ENCODE results near the gene MIER2. TPM values are rescaled to one million over a fixed set of nuclear protein-coding genes. Genes with fewer than 3 reads are reported as not detected.
A peak's percentile ranks its signal among the peaks of the same experiment; 100 is the strongest.
"Not testable (repeated sequence)": the region's sequence is repeated elsewhere in the genome, so short reads cannot be mapped to it uniquely, and the experiment has no call there.

Gene MIER2
- total RNA-seq, 1 donor from 2014 or later = 32.0 TPM

DNA sequence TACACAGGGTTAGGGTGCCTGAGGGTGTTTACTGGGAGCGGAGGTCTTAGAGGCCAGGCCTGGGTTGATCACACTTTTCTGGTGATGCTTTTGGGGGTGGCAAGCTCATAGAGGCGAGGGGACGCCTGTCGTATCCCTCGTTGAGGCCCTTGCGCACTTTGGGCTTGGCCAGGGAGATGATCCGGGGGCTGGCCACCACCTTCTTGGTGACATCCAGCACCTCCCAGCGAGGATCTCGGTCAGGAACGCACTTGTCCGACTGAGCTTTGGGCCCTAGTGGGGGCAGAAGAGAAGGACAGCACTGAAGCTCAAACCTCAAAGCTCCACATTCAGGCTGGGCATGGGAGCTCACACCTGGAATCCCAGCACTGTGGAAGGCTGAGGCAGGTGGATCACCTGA is 17.6 kb upstream of the MIER2 start:
- intact Hi-C loops (cut with micrococcal nuclease) = no loop called here
- DNase-seq = no peak
- Mint-ChIP-seq H3K36me3 (ENCODE audit: low read depth) (no peaks in the 10 kb centered on the region), H3K4me1 (no peaks in the 10 kb centered on the region), H3K9me3 (peaks cover 4% of the 10 kb centered on the region), H3K4me3 (no peak overlapping the region), H3K27me3 (no peaks in the 10 kb centered on the region), H3K27ac (no peak overlapping the region)

GRCh38 chr19:359653-359925 is 15.0 kb upstream of the MIER2 start:
- Mint-ChIP-seq H3K4me1 (no peaks in the 10 kb centered on the region), H3K4me3 (no peak overlapping the region), H3K36me3 (ENCODE audit: low read depth) (peaks cover 2% of the 10 kb centered on the region), H3K9me3 (peaks cover 4% of the 10 kb centered on the region), H3K27me3 (no peaks in the 10 kb centered on the region), H3K27ac (no peak overlapping the region)
- intact Hi-C loops (cut with micrococcal nuclease) = no loop called here
- no peak for DNase-seq

GRCh38 chr19:355536-355935 is 10.9 kb upstream of the MIER2 start:
- H3K4me3 Mint-ChIP-seq; H3K27ac Mint-ChIP-seq; intact Hi-C loops (cut with micrococcal nuclease); H3K36me3 Mint-ChIP-seq (ENCODE audit: low read depth); H3K4me1 Mint-ChIP-seq; DNase-seq; H3K27me3 Mint-ChIP-seq: not testable (repeated sequence)
- H3K9me3 Mint-ChIP-seq = peaks cover 14% of the 10 kb centered on the region

DNA sequence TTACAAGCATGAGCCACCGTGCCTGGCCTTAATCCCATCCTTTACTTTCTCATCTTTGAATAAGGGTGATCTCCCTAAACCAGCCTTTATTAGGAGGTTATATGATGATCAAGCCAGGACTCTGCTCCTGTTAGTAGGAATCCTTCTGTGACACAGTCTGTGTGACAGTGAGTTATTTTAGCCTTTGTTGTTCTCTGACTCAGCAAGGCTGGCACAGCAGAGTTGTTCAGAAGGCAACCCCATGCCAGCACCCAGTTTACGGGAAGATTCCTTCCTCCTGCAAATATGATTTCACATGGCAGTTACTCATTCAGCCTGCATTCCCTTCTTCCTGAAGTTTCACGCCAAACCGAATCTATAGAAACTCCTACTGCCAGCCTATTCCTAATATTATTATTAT is 10.5 kb upstream of the MIER2 start:
- peaks cover 14% of the 10 kb centered on the region for H3K9me3 Mint-ChIP-seq
- no peak overlapping the region for H3K4me3 Mint-ChIP-seq
- no peak overlapping the region for H3K27ac Mint-ChIP-seq
- intact Hi-C loops (cut with micrococcal nuclease) = no loop called here
- peaks cover 2% of the 10 kb centered on the region for H3K27me3 Mint-ChIP-seq
- no peaks in the 10 kb centered on the region for H3K4me1 Mint-ChIP-seq
- no peak for DNase-seq
- peaks cover 2% of the 10 kb centered on the region for H3K36me3 Mint-ChIP-seq (ENCODE audit: low read depth)

DNA sequence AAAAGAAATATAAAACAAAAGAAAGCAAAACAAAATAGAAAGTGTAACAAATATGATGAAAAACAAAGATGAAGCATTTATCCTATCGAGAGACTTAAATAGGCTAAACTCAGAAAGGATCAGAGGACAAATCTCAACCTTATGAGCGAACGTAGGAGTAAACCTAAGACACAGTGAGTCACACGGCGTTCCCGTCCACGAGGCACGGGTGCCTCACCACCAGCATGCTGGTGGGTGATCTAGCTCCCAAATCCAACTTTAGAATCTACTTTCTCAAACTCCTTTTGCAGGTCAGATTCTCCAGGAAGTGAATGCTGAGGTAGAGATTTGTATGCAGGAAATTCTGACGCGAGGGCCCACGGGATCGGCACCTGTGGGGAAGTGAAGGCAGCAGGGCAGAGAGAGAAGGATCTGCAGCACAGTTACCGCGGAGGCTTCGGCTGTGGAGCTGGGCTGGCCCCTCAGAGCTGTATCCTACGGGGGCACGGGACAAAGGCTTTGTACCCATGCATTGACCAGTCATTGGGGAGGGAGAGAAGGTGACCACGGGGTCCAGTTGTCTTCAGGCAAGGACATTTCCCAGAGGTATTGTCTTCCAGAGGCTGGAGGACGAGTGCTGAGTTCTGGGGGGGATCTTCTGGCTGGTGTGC is 7.5 kb upstream of the MIER2 start:
- DNase-seq = no peak
- Mint-ChIP-seq H3K4me1 (peaks cover 3% of the 10 kb centered on the region), H3K36me3 (ENCODE audit: low read depth) (peaks cover 2% of the 10 kb centered on the region), H3K4me3 (no peak overlapping the region), H3K9me3 (peaks cover 9% of the 10 kb centered on the region), H3K27ac (no peak overlapping the region), H3K27me3 (peaks cover 2% of the 10 kb centered on the region)
- intact Hi-C loops (cut with micrococcal nuclease) = no loop called here

DNA sequence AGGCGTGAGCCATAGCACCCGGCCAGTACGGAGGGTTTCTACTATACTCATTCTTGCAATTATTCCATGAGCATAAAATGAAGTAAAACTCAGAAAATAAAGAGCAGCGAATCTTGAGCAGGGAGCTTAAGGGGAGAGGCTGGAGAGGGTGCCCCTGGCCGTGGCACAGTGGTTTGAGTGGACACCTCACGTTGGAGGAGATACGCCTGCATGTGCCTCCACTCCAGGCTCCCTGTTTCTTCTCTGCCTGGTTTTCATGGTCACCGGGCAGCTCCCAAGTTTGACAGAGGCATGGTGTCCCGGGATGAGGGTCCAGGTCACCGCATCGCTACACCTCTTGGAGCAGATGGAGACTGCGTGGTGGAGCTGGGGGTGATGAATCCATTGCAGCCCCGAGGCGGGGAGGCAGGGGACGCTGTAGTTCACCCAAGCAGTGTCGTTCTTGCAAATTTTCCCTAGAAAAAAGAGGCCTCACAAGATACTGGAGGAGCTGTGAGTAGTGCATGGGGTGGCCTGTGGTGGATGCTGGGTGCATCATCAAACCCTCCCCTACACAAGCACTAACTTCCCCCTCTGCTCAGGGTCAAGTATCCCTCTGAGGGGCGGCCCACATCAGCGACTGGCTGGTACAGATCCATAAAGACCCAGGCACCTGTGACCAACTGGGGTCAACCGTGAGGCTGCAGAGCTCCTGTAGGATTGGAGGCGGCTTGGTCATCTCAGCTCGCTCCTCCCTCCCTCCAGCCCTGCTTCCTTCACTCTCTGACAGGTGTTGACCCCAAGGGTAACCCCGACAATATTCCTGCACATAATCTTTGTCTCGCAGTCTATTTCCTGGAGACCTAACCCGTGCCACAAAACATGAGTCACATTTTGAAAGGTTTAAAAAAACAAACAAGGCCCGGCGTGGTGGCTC is 3.6 kb upstream of the MIER2 start:
- peaks cover 6% of the 10 kb centered on the region for H3K27me3 Mint-ChIP-seq
- H3K27ac Mint-ChIP-seq = no peak overlapping the region
- peaks cover 20% of the 10 kb centered on the region for H3K4me1 Mint-ChIP-seq
- no peak overlapping the region for H3K4me3 Mint-ChIP-seq
- intact Hi-C loops (cut with micrococcal nuclease) = no loop called here
- peaks cover 12% of the 10 kb centered on the region for H3K9me3 Mint-ChIP-seq
- peaks cover 4% of the 10 kb centered on the region for H3K36me3 Mint-ChIP-seq (ENCODE audit: low read depth)
- no peak for DNase-seq

DNA sequence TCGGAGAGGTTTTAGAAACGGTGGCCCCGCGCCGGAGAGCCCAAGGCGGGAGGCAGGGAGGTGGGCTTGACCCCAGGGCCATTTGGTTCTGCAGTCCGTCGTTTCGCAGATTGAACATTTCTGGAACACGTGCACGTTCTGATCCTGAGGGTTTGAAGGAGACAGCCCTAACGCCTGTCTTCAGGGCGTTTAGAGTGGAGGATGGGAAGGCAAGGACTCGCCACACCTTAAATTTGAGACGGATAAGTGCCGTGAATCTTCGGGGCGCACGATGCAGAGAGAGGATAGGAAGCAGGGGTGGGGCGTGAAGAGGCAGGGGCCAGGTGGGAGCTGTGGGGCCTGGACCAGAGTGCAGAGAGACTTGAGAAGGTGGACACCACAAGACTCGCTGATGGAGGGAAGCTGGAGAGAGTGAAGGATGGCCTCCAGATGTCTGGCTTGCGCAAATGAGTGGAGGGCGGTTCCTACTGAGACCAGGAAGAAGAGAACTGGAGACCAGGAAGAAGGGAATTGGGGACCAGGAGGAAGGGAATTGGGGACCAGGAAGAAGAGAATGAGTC is 804 bp upstream of the MIER2 start:
- Mint-ChIP-seq H3K36me3 (ENCODE audit: low read depth) (peaks cover 17% of the 10 kb centered on the region), H3K4me3 (peak overlapping the region; percentile 88), H3K27ac (peak overlapping the region; percentile 78), H3K27me3 (peaks cover 4% of the 10 kb centered on the region), H3K9me3 (peaks cover 8% of the 10 kb centered on the region), H3K4me1 (peaks cover 43% of the 10 kb centered on the region)
- DNase-seq = no peak
- intact Hi-C loops (cut with micrococcal nuclease) = no loop called here

GRCh38 chr19:343941-344624 is 513 bp downstream of the MIER2 start:
- peaks cover 4% of the 10 kb centered on the region for H3K27me3 Mint-ChIP-seq

GRCh38 chr19:343451-343931 is 1.1 kb downstream of the MIER2 start:
- H3K4me1 Mint-ChIP-seq = peaks cover 51% of the 10 kb centered on the region
- H3K36me3 Mint-ChIP-seq (ENCODE audit: low read depth) = peaks cover 31% of the 10 kb centered on the region
- H3K4me3 Mint-ChIP-seq = peak overlapping the region; percentile 87
- peaks cover 8% of the 10 kb centered on the region for H3K9me3 Mint-ChIP-seq
- H3K27ac Mint-ChIP-seq = peak overlapping the region; percentile 88
- H3K27me3 Mint-ChIP-seq = peaks cover 4% of the 10 kb centered on the region
- DNase-seq = no peak
- intact Hi-C loops (cut with micrococcal nuclease) = loop anchor here (5.0 kb wide), 1 partner anchor 144 kb away; no protein-coding TSS in a partner anchor

More at GRCh38 chr19:343941-344624, 513 bp downstream of the MIER2 start:
- Mint-ChIP-seq H3K9me3 (peaks cover 8% of the 10 kb centered on the region), H3K36me3 (ENCODE audit: low read depth) (peaks cover 27% of the 10 kb centered on the region), H3K4me3 (peak overlapping the region; percentile 87), H3K27ac (peak overlapping the region; percentile 88), H3K4me1 (peaks cover 46% of the 10 kb centered on the region)
- intact Hi-C loops (cut with micrococcal nuclease) = loop anchor here (5.0 kb wide), 1 partner anchor 143 kb away; no protein-coding TSS in a partner anchor
- DNase-seq = peak; percentile 73

DNA sequence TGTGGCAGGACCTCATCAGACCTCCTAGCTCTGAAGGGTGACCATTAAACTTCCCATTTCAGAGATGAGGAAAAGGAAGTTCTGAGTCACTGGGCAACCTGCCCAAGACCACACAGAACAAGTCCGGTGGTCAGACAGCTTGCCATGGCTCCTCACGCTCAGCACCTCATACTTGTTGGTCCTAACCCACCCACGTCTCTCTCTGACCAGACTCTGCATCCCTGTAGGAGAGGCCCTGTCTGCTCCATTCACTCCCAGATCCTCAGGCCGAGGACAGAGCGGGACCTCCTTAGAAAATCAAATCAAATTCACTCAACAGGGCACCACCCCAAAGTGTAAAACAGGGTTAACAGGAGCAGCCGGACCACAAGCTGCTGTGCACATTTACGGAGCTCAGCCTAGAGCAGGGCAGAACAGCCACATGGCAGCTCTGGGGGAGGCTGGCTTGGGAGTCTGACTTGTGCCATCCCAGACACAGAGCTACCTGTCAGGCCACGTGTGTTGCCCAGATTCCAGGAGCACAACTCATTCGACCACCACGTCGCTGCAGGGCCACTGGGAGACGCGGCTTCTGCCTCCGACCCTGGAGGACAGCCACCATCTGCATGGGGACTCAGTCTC is 1.7 kb downstream of the MIER2 start:
- no peak for DNase-seq
- Mint-ChIP-seq H3K4me3 (peak overlapping the region; percentile 87), H3K4me1 (peaks cover 53% of the 10 kb centered on the region), H3K9me3 (peaks cover 8% of the 10 kb centered on the region), H3K36me3 (ENCODE audit: low read depth) (peaks cover 35% of the 10 kb centered on the region), H3K27ac (peak overlapping the region; percentile 69), H3K27me3 (peaks cover 4% of the 10 kb centered on the region)
- intact Hi-C loops (cut with micrococcal nuclease) = loop anchor here (5.0 kb wide), 1 partner anchor 144 kb away; no protein-coding TSS in a partner anchor

GRCh38 chr19:342128-342455 is 2.5 kb downstream of the MIER2 start:
- peaks cover 38% of the 10 kb centered on the region for H3K36me3 Mint-ChIP-seq (ENCODE audit: low read depth)
- peaks cover 4% of the 10 kb centered on the region for H3K27me3 Mint-ChIP-seq
- intact Hi-C loops (cut with micrococcal nuclease) = loop anchor here (5.0 kb wide), 1 partner anchor 145 kb away; no protein-coding TSS in a partner anchor
- peaks cover 8% of the 10 kb centered on the region for H3K9me3 Mint-ChIP-seq
- no peak for DNase-seq
- peak overlapping the region; percentile 60 for H3K4me3 Mint-ChIP-seq
- H3K4me1 Mint-ChIP-seq = peaks cover 53% of the 10 kb centered on the region
- H3K27ac Mint-ChIP-seq = no peak overlapping the region

- H3K9me3 Mint-ChIP-seq = peaks cover 8% of the 10 kb centered on the region
- peaks cover 53% of the 10 kb centered on the region for H3K4me1 Mint-ChIP-seq
- H3K36me3 Mint-ChIP-seq (ENCODE audit: low read depth) = peaks cover 42% of the 10 kb centered on the region
- intact Hi-C loops (cut with micrococcal nuclease) = loop anchor here (5.0 kb wide), 1 partner anchor 146 kb away; no protein-coding TSS in a partner anchor
- H3K4me3 Mint-ChIP-seq = peak overlapping the region; percentile 41
- peaks cover 4% of the 10 kb centered on the region for H3K27me3 Mint-ChIP-seq
- H3K27ac Mint-ChIP-seq = peak overlapping the region; percentile 29
- no peak for DNase-seq
Measured at GRCh38 chr19:341386-342127, 3.0 kb downstream of the MIER2 start.

Data from activated CD4-positive, alpha-beta T cell treated with anti-CD3 and anti-CD28 coated beads, Interleukin-2, amount 10 ng/mL, durations not matched to agents 24 days and 14 days (primary cell).